A172 (cell line): Measurements from ENCODE around the gene HRK. TPM values are rescaled to one million over a fixed set of nuclear protein-coding genes. Genes with fewer than 3 reads are reported as not detected.
A peak's percentile ranks its signal among the peaks of the same experiment; 100 is the strongest.
"Not testable (repeated sequence)": the region's sequence is repeated elsewhere in the genome, so short reads cannot be mapped to it uniquely, and the experiment has no call there.

Experiments
- DNase-seq: peaks from one replicate; pipeline ENCODE4 v3.0.0-alpha.2; 2015; ENCODE audit warnings: low spot score
- total RNA-seq: library from RNA; depleted of rRNA; stranded (reverse); fragments of >200 nt; shearing (Covaris generic); gene quantifications from 2 replicates; pipeline ENCODE4 v1.2.3, GENCODE V29; 2014; rRNA removed

HRK gene
- total RNA-seq, 1 experiment from 2014 or later = 0.55 TPM

DNA sequence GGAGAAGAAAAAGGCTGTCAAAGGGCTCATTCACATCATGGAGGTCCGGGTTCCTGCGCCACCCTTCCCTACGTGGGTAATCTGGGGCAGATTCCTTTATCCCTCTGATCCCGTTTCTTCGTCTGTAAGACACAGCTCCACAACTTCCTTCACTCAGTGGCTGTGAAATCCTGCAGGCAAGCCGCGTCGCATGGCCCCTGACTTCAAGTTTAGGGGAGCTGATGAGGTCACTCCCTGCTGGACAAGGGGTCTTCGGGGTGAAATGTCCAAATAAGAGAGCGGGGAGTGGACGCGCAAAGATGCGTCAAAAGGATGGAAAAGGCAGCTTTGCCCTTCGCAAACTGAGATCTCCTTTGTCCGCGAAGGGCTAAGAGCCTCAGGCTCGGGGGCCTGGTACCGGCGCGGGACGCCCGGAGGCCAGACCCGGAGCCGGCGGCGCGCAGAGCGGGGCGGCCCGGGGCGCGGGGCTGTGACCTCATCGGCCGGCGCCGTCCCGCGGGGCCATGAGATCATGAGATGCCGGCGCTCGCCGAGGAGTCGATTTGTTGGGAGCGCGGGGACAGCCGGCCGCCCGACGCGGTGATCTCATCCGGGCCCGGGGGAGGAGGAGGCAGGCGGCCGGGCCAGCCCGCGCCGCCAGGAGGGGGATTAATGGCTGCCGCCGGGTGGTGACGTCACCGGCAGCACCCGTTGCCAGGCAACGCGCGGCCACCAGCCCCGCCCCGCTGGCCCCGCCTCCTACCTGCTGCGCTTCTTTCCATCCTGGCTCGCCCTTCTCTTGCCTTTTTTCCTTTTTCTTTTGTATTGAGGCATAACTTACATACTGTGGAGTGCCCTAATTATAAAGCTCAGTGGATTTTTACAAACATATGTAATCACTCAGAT lies 62.1 kb downstream of the HRK start:
- peak; percentile 84 for DNase-seq

DNA sequence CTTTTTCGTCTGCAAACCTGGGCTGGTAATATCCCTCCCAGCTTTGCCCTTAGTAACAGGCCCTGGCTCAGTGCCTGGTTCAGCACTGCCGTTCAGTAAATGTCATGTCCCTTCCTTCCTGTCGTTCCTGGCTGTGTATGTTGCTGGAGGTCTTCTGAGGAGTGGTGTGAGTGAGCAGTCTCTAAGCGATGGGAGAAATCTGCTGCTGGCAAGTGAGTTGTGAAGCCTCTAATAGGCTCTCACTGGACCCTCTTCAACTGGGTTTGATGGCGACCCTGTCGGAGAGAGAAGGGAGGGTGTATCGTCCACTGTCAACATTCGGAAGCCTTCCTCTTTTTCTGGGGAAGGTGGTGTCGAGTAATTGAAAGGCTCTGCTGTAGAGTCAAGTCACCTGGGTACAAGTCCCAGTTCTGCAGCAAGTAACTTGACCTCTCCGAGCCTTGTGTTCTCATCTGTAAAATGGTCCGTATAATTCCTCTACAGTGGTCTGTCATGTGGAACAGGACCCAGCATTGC lies 62.8 kb downstream of the HRK start:
- peak; percentile 13 for DNase-seq

DNA sequence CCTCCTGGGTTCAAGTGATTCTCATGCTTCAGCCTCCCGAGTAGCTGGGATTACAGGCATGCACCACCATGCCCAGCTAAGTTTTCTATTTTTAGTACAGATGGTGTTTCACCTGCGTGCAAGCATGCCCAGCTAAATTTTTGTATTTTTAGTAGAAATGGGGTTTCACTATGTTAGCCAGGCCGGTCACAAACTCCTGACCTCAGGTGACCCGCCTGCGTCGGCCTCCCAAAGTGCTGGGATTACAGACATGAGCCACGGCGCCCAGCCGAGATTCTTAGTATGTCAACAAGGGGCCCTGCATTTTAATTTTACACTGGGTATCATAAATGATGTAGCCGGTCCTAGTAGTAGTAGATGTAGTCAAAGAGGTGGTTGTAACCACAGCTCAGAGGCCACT lies 66.5 kb downstream of the HRK start:
- DNase-seq = not testable (repeated sequence)

- peak; percentile 63 for DNase-seq
Measured at GRCh38 chr12:116813271-116814041, 67.8 kb downstream of the HRK start.

DNA sequence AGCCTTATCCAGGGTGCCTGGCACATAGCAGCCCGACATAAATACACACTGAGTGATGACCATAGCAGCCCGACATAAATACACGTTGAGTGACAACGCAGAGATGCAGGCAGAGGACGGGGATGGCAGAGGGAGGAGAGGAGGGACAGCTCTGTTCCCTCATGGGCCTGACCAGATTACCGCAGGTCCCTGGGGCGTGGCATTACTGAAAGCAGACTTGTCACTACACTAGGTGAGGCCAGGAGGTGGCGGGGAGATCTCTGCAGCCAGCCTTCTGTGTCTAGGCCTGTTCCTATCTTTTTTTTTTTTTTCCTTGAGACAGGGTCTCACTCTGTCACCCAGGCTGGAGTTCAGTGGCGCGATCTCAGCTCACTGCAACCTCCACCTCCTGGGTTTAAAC lies 69.0 kb downstream of the HRK start:
- no peak for DNase-seq

DNA sequence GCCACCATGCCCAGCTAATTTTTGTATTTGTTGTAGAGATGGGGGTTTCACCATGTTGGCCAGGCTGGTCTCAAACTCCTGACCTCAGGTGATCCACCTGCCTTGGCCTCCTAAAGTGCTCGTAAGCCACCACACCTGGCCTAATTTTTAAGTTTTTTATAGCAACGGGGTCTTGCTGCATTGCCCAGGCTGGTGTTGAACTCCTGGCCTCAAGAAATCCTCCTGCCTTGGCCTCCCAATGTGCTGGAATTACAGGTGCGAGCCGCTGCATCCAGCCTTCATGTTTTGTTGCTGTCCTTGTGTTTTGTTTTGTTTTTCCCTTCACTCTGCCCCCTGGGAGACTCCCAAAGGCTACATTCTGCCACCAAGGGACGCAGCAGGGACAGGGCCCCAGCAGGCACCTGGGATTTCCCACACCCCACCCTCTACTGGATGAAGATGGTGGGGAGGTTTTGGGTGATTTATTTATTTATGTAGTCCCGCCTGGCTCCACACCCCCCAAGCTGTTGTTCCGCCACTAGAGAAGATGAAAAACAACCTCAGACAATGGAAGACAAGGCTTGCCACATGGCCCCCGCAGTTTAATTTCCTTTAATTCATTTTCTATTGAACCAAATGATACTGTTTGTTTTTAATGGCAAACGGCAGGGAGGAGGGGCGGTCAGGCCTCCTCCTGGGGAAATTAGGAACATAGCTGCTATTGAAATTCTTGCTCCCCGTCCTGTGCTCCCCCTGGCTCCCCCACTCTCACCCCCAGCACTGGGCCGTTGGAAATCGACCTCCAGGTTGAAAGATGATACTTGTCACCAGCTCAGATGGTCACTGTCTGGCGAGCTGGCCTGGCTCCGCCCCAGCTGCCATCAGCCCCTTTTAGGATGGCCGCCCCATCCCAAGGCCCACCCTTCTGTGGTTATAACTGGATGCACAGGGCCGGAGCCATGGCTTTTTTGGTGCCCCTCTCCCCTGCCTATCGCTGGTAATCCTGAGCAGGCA lies 72.8 kb downstream of the HRK start:
- DNase-seq = no peak

GRCh38 chr12:116807546-116807945 lies 73.7 kb downstream of the HRK start:
- DNase-seq = no peak

GRCh38 chr12:116806845-116807440 lies 74.3 kb downstream of the HRK start:
- no peak for DNase-seq

Other genes with a start within 250 kb of the HRK start
- gene SPRING1, start 143.4 kb downstream of the HRK start, total RNA-seq = 38.7 and 47.4 TPM in 2 replicates
- 10.9 and 23.0 TPM in 2 replicates for gene RNFT2, start 143.1 kb downstream of the HRK start, total RNA-seq
- 15.4 and 16.8 TPM in 2 replicates for gene FBXW8, start 29.5 kb upstream of the HRK start, total RNA-seq
- 5.2 and 7.0 TPM in 2 replicates for gene TESC, start 218.0 kb upstream of the HRK start, total RNA-seq